Activated effector memory CD4-positive, alpha-beta T cell treated with anti-CD3 and anti-CD28 coated beads, Interleukin-2, amount 50 U/mL, for 16 hours (primary cell): Measurements from ENCODE around the gene COA5.

Experiments used
- DNase-seq: peaks from one replicate; pipeline ENCODE4 v3.0.0-alpha.2; 2020

COA5 gene

GRCh38 chr2:98571121-98571701 is 37.1 kb downstream of the COA5 start:
- peak; percentile 58 for DNase-seq

- DNase-seq, result peak; percentile 48
Measured at GRCh38 chr2:98570356-98570755, 38.0 kb downstream of the COA5 start.

GRCh38 chr2:98569915-98570314 is 38.4 kb downstream of the COA5 start:
- peak; percentile 55 for DNase-seq

- DNase-seq, result peak; percentile 91
Measured at GRCh38 chr2:98569197-98569793, 39.0 kb downstream of the COA5 start.

- no peak for DNase-seq
Measured at GRCh38 chr2:98568161-98568956, 40.0 kb downstream of the COA5 start.

GRCh38 chr2:98565941-98566340 is 42.4 kb downstream of the COA5 start:
- DNase-seq, result peak; percentile 60

- peak; percentile 45 for DNase-seq
Measured at GRCh38 chr2:98565286-98565860, 42.9 kb downstream of the COA5 start.

- DNase-seq, result peak; percentile 33
Measured at GRCh38 chr2:98564541-98565132, 43.7 kb downstream of the COA5 start.

- DNase-seq, result peak; percentile 62
Measured at GRCh38 chr2:98563394-98563793, 44.9 kb downstream of the COA5 start.

- peak; percentile 34 for DNase-seq
Measured at GRCh38 chr2:98561902-98562695, 46.2 kb downstream of the COA5 start.

GRCh38 chr2:98561018-98561417 is 47.3 kb downstream of the COA5 start:
- peak; percentile 27 for DNase-seq

- peak; percentile 52 for DNase-seq
Measured at GRCh38 chr2:98560256-98560771, 48.0 kb downstream of the COA5 start.

GRCh38 chr2:98559581-98559980 is 48.7 kb downstream of the COA5 start:
- no peak for DNase-seq

- peak; percentile 31 for DNase-seq
Measured at GRCh38 chr2:98558852-98559530, 49.3 kb downstream of the COA5 start.

- DNase-seq, result peak; percentile 37
Measured at GRCh38 chr2:98556344-98557033, 51.8 kb downstream of the COA5 start.

GRCh38 chr2:98555696-98556095 is 52.6 kb downstream of the COA5 start:
- peak; percentile 43 for DNase-seq

GRCh38 chr2:98554116-98554861 is 54.0 kb downstream of the COA5 start:
- DNase-seq, result no peak

- no peak for DNase-seq
Measured at GRCh38 chr2:98552499-98553179, 55.7 kb downstream of the COA5 start.

- no peak for DNase-seq
Measured at GRCh38 chr2:98551316-98551715, 57.0 kb downstream of the COA5 start.

- no peak for DNase-seq
Measured at GRCh38 chr2:98550165-98550564, 58.1 kb downstream of the COA5 start.
